ENCODE measurements around the gene USF1.
"Not testable (repeated sequence)": the region's sequence is repeated elsewhere in the genome, so short reads cannot be mapped to it uniquely, and the experiment has no call there.

The USF1 gene

DNA sequence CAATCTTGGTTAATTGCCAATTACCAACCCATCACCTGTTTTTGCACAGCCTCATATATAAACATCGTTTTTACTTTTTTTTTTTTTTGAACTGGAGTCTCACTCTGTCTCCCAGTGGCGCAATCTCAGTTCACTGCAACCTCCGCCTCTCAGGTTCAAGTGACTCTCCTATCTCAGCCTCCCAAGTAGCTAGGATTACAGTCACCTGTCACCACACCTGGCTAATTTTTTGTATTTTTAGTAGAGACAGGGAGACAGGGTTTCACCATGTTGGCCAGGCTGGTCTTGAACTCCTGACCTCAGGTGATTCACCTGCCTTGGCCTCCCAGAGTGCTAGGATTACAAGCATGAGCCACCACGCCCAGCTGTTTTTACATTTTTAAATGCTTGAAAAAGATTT lies 53.7 kb downstream of the USF1 start:
- DNase-seq (ENCODE audit: low read depth in 1 of 2, low spot score in 1 of 2) = not testable (repeated sequence)
